Activated CD4-positive, alpha-beta memory T cell treated with anti-CD3 and anti-CD28 coated beads for 36 hours (primary cell): ENCODE measurements around the gene SPHKAP. TPM values are rescaled to one million over a fixed set of nuclear protein-coding genes. Genes with fewer than 3 reads are reported as not detected.

ENCODE experiments used
- CTCF ChIA-PET: fragments of 350-600 bp; sonication (Branson Sonifier 250); formaldehyde crosslinking; loops from one replicate; lab custom pipeline; 2021; ENCODE audit warnings: antibody characterized with exemption, inconsistent platforms; lab: Charles Lee
- POLR2A ChIA-PET: fragments of 350-600 bp; sonication (Branson Sonifier 250); formaldehyde crosslinking; loops from one replicate; lab custom pipeline; 2021; ENCODE audit warnings: antibody characterized with exemption; lab: Charles Lee
- DNase-seq: peaks from one replicate; pipeline ENCODE4 v3.0.0-alpha.2; 2020
- H3K27ac Mint-ChIP-seq: one replicate; pipeline ENCODE4 v1.8.0; 2021; ENCODE audit warnings: mixed read lengths
- H3K27me3 Mint-ChIP-seq: one replicate; pipeline ENCODE4 v1.8.0; 2021; ENCODE audit warnings: mixed read lengths
- H3K36me3 Mint-ChIP-seq: one replicate; pipeline ENCODE4 v1.8.0; 2021; ENCODE audit warnings: mixed read lengths
- H3K4me1 Mint-ChIP-seq: one replicate; pipeline ENCODE4 v1.8.0; 2021; ENCODE audit warnings: low read depth, mixed read lengths
- H3K4me3 Mint-ChIP-seq: one replicate; pipeline ENCODE4 v1.8.0; 2021; ENCODE audit warnings: mild to moderate bottlenecking, mixed read lengths
- H3K9me3 Mint-ChIP-seq: one replicate; pipeline ENCODE4 v1.8.0; 2021; ENCODE audit warnings: mixed read lengths
- intact Hi-C: fragments of 100-400 bp; cut with micrococcal nuclease; formaldehyde crosslinking; loops from one replicate; pipeline ENCODE4 v1.15.1; 2023
- total RNA-seq, 2 experiments: library from RNA; stranded (reverse); gene quantifications; one replicate each; pipeline ENCODE4 v1.2.3, GENCODE V29; 2021

SPHKAP gene
- total RNA-seq, 2 experiments from 2014 or later, result not detected

DNA sequence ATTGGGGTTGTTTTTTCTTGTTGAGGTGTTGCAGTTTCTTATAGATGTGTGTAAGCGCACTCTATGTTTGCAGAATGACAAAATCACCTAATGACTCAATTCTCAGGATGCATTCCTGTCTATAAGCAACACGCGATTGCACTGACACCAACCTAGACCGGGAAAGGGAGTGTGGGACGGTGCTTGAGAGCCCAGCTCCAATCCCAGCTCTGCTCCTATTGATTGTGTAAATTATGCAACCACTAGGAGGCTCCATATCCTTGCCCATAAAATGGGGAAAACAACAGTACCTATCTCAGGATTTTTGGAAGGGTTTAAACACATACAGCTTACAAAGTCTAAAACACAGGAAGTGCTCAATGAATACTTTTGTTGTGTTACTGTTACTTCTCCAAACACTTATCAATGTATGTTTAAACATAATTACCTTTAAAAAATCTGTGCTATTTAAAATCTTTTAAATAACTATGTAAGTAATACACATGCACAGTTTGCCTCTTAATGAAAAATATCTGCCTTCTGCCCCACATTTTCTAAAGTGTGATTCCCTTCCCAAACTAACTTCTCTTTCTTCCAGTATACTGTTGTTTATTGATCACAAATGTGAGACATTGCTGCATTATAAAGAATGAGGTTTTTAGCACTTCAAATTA, 132.5 kb downstream of the SPHKAP start:
- Mint-ChIP-seq H3K4me1 (no peaks in the 10 kb centered on the region), H3K4me3 (no peak overlapping the region), H3K27ac (no peak overlapping the region), H3K9me3 (no peaks in the 10 kb centered on the region), H3K27me3 (no peaks in the 10 kb centered on the region), H3K36me3 (no peaks in the 10 kb centered on the region)
- DNase-seq, result no peak
- ChIA-PET CTCF (interaction anchor here (1.9 kb wide), 1 partner anchor 9 kb away, joined by 6 read pairs; no protein-coding TSS in a partner anchor), POLR2A (no interaction called here)
- intact Hi-C loops, result no loop called here

DNA sequence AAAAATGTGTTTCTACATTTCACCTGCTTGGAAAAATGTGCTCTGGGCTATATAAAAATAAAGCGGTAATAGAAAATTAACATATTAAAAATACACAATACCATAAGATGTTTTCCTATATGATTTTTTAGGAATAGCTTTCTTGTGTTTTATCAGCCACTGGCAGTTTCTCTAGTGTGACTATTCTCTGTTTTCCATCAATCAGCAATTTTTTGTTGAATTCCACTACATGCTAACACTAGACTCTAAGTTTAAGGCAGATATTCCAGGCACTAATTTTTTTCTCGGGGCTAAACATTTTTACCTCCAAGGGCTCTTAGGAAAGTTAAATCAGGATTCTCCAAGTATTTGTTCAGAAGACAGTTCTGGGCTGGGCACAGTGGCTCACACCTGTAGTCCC, 140.5 kb downstream of the SPHKAP start:
- intact Hi-C loops, result no loop called here
- Mint-ChIP-seq H3K9me3 (no peaks in the 10 kb centered on the region), H3K4me1 (no peaks in the 10 kb centered on the region), H3K4me3 (no peak overlapping the region), H3K36me3 (no peaks in the 10 kb centered on the region), H3K27me3 (no peaks in the 10 kb centered on the region), H3K27ac (no peak overlapping the region)
- POLR2A ChIA-PET, result no interaction called here
- no peak for DNase-seq
- CTCF ChIA-PET, result interaction anchor here (1.4 kb wide), 1 partner anchor 8 kb away, joined by 6 read pairs; no protein-coding TSS in a partner anchor

DNA sequence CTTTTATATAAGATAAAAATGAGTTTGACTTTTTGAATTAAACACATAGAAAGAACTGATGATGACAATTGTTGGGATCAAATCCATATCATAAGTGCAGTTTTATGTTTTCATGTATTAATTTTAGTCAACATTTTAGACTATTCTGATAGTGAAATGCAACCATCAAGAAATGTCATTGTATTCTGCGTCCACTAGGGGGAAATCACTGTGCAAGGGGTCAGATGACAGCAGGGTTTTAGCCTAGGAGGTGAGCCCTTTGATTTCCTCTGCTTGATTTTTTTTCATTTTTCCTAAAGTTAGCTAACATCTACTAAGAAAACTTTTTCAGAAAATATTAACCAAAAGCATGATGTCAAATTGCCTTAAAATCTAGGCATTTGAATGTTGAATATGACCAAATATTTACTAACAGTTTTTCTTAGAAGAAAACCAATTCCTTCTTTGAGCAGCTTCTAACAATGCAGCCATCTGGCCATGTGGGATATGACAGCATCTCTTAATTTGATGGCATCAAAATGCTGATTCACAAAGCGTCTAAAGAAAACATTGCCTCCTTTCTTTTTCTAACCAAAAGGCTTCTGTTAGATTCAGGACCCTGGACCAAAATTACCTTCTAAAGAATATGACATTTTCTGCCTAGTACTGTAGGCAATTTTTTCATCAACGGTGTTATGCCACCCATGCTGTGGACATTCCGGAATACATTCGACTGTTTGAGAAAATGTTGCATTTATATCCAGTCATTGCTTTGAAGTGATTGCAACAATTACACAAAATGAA, 141.5 kb downstream of the SPHKAP start:
- intact Hi-C loops, result no loop called here
- no peak for DNase-seq
- H3K4me1 Mint-ChIP-seq, result no peaks in the 10 kb centered on the region
- H3K9me3 Mint-ChIP-seq, result no peaks in the 10 kb centered on the region
- H3K4me3 Mint-ChIP-seq, result no peak overlapping the region
- ChIA-PET CTCF (interaction anchor here (1.4 kb wide), 1 partner anchor 9 kb away, joined by 6 read pairs; no protein-coding TSS in a partner anchor), POLR2A (no interaction called here)
- no peak overlapping the region for H3K27ac Mint-ChIP-seq
- no peaks in the 10 kb centered on the region for H3K36me3 Mint-ChIP-seq
- H3K27me3 Mint-ChIP-seq, result no peaks in the 10 kb centered on the region

DNA sequence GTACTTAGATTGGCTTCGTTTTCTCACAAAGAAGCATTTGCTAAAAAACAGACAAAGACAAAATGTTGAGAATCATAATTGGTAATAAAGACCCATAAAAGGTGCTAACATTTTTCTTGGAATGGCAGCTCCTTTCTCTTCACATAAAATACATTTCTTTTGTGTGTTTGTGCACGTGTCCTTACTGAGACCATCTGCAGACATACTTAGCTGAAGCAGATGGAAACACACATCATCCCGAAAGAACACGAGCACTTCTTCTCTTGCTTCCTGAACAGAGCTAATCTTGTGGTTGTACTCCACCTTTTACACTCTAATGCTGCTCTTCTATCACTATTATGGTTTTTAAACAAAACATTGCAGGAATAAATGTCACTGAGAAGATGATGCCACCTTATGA, 142.5 kb downstream of the SPHKAP start:
- Mint-ChIP-seq H3K4me1 (no peaks in the 10 kb centered on the region), H3K4me3 (no peak overlapping the region), H3K9me3 (no peaks in the 10 kb centered on the region), H3K27me3 (no peaks in the 10 kb centered on the region), H3K27ac (no peak overlapping the region), H3K36me3 (no peaks in the 10 kb centered on the region)
- POLR2A ChIA-PET, result no interaction called here
- DNase-seq, result no peak
- intact Hi-C loops, result no loop called here
- CTCF ChIA-PET, result interaction anchor here (0.5 to 1.4 kb wide), 2 partner anchors 149 to 1862 kb away, joined by 5 to 6 read pairs; no protein-coding TSS in a partner anchor

DNA sequence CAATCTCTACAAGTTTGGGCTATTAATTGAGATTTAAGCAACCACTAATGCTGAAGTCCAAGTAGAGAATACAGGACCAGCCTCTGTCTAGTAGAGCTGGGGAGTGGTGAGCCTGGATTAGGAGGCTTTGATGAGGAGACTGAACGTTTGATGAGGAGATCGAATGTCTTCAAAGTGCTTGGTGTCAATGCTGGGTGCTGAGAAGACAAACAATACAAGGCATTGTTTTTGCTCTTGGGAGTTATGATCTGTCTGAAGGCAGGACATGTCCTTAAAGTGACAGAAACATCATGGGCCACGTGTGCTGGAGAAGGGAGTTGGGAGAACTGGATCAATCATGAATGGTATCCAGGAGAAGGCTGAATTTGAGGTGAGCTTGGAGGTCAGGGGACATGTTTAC, 143.6 kb downstream of the SPHKAP start:
- Mint-ChIP-seq H3K36me3 (no peaks in the 10 kb centered on the region), H3K27me3 (no peaks in the 10 kb centered on the region), H3K27ac (no peak overlapping the region), H3K4me3 (no peak overlapping the region), H3K4me1 (no peaks in the 10 kb centered on the region), H3K9me3 (no peaks in the 10 kb centered on the region)
- ChIA-PET POLR2A (no interaction called here), CTCF (interaction anchor here (1.4 kb wide), 1 partner anchor 148 kb away, joined by 6 read pairs; no protein-coding TSS in a partner anchor)
- DNase-seq, result no peak
- intact Hi-C loops, result no loop called here

DNA sequence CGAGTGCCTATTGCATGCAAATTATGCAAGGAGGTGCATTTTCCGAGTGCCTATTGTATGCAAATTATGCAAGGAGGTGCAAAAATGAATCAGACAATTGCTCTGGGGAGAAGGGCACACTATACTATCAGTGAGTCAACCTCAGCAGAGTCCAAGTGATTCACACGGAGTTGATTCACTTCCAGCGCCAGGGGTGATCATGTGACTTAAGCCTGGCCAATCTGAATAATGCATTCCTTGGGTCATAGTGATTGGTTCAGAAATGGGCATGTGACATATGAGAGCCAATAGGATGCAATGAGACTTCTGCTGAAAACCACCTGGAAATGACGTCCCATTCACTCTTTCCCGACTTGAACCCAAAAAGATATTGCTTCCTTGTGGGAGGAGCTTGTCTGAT, 157.9 kb downstream of the SPHKAP start:
- DNase-seq, result no peak
- intact Hi-C loops, result no loop called here
- ChIA-PET POLR2A (no interaction called here), CTCF (no interaction called here)
- no peak overlapping the region for H3K4me3 Mint-ChIP-seq
- no peak overlapping the region for H3K27ac Mint-ChIP-seq
- H3K36me3 Mint-ChIP-seq, result no peaks in the 10 kb centered on the region
- H3K9me3 Mint-ChIP-seq, result peaks cover 2% of the 10 kb centered on the region
- no peaks in the 10 kb centered on the region for H3K27me3 Mint-ChIP-seq
- no peaks in the 10 kb centered on the region for H3K4me1 Mint-ChIP-seq

DNA sequence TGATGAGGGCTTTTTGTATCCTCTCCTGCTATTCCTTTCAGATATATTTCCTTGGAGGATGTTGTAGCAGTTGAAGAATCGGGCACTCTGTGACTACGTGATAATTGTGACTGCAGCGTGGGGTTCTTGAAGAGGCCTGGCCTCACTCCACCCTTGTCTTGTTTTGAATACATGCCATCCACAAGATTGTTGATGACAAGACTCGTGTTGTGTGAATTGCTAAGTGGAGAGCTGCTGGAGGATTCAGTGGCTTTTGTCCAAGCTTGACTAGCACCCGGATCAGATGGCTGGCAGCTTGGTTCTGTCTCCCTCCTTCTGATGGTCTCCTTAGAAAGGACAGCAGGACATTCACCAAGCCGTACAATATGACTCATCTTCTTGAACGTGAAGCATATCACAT, 163.2 kb downstream of the SPHKAP start:
- Mint-ChIP-seq H3K36me3 (no peaks in the 10 kb centered on the region), H3K27ac (no peak overlapping the region), H3K27me3 (no peaks in the 10 kb centered on the region), H3K4me3 (no peak overlapping the region), H3K4me1 (no peaks in the 10 kb centered on the region), H3K9me3 (no peaks in the 10 kb centered on the region)
- intact Hi-C loops, result no loop called here
- ChIA-PET CTCF (no interaction called here), POLR2A (no interaction called here)
- no peak for DNase-seq

DNA sequence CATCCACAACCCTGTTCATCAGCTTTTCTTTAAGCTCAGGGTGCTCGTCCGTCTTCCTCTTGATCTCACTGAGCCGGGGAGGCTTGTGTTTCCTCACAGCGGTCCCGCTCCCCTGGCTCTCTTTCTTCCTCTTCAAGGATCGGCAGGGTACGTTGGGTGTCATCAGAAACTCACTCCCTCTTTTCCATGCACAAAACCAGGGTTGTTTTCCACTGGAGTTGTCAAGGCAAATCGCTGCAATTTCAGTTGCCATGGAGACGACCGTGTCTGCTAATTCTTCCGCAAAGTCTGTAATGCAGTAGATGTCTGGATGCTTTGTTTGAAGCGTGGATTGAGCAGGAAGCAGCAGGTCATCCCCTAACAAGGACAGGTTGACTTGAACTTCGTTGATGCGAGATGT, 163.7 kb downstream of the SPHKAP start:
- intact Hi-C loops, result no loop called here
- no peak overlapping the region for H3K4me3 Mint-ChIP-seq
- H3K9me3 Mint-ChIP-seq, result no peaks in the 10 kb centered on the region
- ChIA-PET POLR2A (no interaction called here), CTCF (no interaction called here)
- H3K4me1 Mint-ChIP-seq, result no peaks in the 10 kb centered on the region
- H3K27ac Mint-ChIP-seq, result no peak overlapping the region
- H3K36me3 Mint-ChIP-seq, result no peaks in the 10 kb centered on the region
- DNase-seq, result no peak
- no peaks in the 10 kb centered on the region for H3K27me3 Mint-ChIP-seq

DNA sequence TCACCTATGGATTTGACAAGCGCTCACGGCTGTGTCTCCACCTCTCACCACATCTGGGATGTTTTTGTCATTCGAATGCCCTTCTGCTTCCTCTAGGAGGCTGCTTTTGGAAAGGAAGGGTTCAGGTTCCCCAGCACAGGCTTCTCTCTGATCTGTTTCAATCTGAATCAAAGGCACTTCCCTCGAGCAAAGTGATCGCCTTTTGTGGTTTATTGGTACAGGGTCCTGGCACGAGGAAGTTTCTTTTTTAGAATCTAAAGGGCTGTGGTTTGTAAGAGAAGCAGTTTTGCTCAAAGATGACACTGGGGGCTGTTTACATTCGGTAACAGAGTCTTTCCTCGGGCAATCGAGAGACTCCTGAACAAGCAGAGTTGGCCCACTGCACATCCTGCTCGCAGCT, 165.1 kb downstream of the SPHKAP start:
- no peaks in the 10 kb centered on the region for H3K27me3 Mint-ChIP-seq
- H3K4me3 Mint-ChIP-seq, result no peak overlapping the region
- H3K4me1 Mint-ChIP-seq, result no peaks in the 10 kb centered on the region
- intact Hi-C loops, result no loop called here
- ChIA-PET POLR2A (no interaction called here), CTCF (no interaction called here)
- no peaks in the 10 kb centered on the region for H3K36me3 Mint-ChIP-seq
- no peak for DNase-seq
- H3K9me3 Mint-ChIP-seq, result no peaks in the 10 kb centered on the region
- no peak overlapping the region for H3K27ac Mint-ChIP-seq

DNA sequence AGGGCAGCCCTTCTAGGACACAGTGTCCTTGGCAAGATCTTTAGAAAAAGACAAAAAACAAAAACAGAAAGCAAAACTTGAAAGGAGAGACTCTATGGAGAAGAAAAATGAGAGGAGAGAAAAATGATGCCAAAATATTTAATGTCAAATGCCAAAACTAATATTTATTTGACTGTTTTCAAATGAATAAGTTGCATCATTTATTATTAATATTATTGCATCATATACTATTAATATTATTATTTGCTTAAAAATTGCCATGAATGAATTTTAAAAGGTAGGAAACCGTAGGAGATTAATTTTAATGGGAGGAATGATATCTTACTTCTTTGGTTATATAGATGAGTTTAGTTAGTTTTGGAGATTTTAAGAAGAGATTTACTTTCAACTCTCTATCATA, 165.7 kb downstream of the SPHKAP start:
- Mint-ChIP-seq H3K27ac (no peak overlapping the region), H3K27me3 (no peaks in the 10 kb centered on the region), H3K9me3 (no peaks in the 10 kb centered on the region), H3K36me3 (no peaks in the 10 kb centered on the region), H3K4me3 (no peak overlapping the region), H3K4me1 (no peaks in the 10 kb centered on the region)
- ChIA-PET CTCF (no interaction called here), POLR2A (no interaction called here)
- no peak for DNase-seq
- intact Hi-C loops, result no loop called here

DNA sequence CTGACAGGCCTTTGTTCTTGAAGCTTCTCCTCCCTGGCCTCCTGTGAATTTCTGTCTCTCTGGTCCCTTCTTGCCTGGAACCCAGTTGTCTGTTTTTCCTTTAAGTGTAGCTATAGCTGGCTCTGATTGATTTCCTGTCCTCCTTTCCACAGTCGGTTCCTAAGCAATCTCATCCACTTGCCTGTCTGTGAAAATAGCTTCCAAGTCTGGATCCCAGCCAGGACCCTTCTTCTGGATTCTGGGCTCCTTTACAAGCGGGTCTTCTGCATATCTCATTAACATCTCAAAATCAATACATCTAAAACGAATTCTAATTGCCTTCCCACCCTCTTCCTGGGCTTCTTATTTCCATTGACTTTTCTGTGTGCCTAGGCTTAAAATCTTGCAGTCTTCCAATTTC, 185.1 kb downstream of the SPHKAP start:
- POLR2A ChIA-PET, result no interaction called here
- Mint-ChIP-seq H3K4me1 (no peaks in the 10 kb centered on the region), H3K4me3 (no peak overlapping the region), H3K27ac (no peak overlapping the region), H3K27me3 (no peaks in the 10 kb centered on the region), H3K9me3 (no peaks in the 10 kb centered on the region), H3K36me3 (no peaks in the 10 kb centered on the region)
- DNase-seq, result no peak
- intact Hi-C loops, result no loop called here
- CTCF ChIA-PET, result no interaction called here

DNA sequence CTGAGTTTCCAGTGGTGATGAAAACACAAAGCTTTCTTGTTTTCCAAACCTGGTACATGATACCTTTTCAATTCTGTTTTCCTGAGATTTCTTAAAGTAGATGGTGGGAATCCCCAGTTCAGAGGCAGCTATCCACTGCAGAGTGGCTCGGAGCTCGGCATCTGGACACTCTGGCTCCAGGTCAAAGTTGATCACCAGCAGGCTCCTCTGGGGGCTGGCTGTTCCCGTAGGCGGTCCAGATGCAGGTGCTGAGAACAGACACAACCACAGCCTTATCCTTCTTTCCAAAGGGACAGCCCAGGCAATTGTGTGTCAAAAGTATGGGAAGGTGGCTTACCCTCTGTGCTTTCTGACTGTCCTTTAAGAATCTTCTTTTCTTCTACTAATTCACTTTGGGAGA, 190.6 kb downstream of the SPHKAP start:
- intact Hi-C loops, result no loop called here
- ChIA-PET POLR2A (no interaction called here), CTCF (no interaction called here)
- Mint-ChIP-seq H3K27ac (no peak overlapping the region), H3K4me1 (no peaks in the 10 kb centered on the region), H3K4me3 (no peak overlapping the region), H3K27me3 (no peaks in the 10 kb centered on the region), H3K9me3 (no peaks in the 10 kb centered on the region), H3K36me3 (no peaks in the 10 kb centered on the region)
- DNase-seq, result no peak

DNA sequence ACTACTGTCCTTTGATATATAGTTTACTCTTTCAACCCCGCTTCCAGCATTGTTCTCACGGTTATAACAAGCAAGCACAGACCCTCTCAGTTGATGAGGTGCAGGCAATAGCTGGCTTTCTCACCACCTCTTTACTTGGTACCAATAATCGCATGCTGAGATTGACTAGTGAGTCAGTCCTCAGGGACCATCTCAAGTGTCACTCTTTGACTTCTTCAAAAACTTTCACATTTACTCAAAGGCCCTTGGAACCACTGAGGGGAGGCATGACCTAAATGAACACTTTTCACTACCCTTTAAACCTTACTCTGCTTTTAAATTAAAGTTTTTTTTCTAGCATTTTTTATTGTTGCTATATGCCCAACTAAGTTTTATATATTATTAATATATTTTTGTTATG, 208.2 kb downstream of the SPHKAP start:
- H3K4me3 Mint-ChIP-seq, result no peak overlapping the region
- H3K36me3 Mint-ChIP-seq, result no peaks in the 10 kb centered on the region
- intact Hi-C loops, result no loop called here
- POLR2A ChIA-PET, result no interaction called here
- CTCF ChIA-PET, result no interaction called here
- H3K4me1 Mint-ChIP-seq, result no peaks in the 10 kb centered on the region
- no peaks in the 10 kb centered on the region for H3K27me3 Mint-ChIP-seq
- H3K27ac Mint-ChIP-seq, result no peak overlapping the region
- H3K9me3 Mint-ChIP-seq, result no peaks in the 10 kb centered on the region
- DNase-seq, result no peak
